HCT116 (cell line): ENCODE data around the gene OSBP2. TPM values are rescaled to one million over a fixed set of nuclear protein-coding genes. Genes with fewer than 3 reads are reported as not detected.

Experiments
- ATAC-seq: fragments of 200-7000 bp; cut with Tn5 transposase; 2 replicates; pipeline ENCODE4 v1.9.1; 2020; ENCODE audit warnings: mild to moderate bottlenecking, moderate library complexity
- BruUV-seq: library from RNA; stranded (reverse); fragments of 400-500 nt; replicated peaks from 2 replicates; lab custom pipeline; 2021; lab: Mats Ljungman, UMichigan
- CTCF ChIA-PET: fragments of 300-600 bp; sonication (Branson Sonifier 250); formaldehyde crosslinking; loops from one replicate; lab custom pipeline; 2021; ENCODE audit warnings: antibody characterized with exemption; lab: Charles Lee
- POLR2A ChIA-PET: fragments of 300-600, 350-600 bp; sonication (Branson Sonifier 250); formaldehyde crosslinking; loops from one replicate; lab custom pipeline; 2021; ENCODE audit warnings: antibody characterized with exemption; lab: Charles Lee
- RAD21 ChIA-PET, 2 experiments: fragments of 300-600 bp; sonication (Branson Sonifier 250); formaldehyde crosslinking; loops; one replicate each; lab custom pipeline; 2023; ENCODE audit warnings: low total read pairs in 2 of 2; ENCODE audit not compliant: uncharacterized antibody in 2 of 2, unreplicated experiment in 2 of 2, low non-redundant PET in 1 of 2; lab: Charles Lee
- DNase-seq: peaks from one replicate; pipeline ENCODE4 v3.0.0-alpha.2; 2010; ENCODE audit warnings: low read depth, low spot score
- H2AFZ ChIP-seq: fragments of 200-600 bp; shearing (Covaris generic), sonication (generic); 2 replicates; pipeline ENCODE4 v1.6.1; 2017; ENCODE audit warnings: low read depth, mixed run types, mixed read lengths, antibody characterized with exemption, low read length; ENCODE audit not compliant: poor library complexity, severe bottlenecking
- H3K27ac ChIP-seq: 2 replicates; pipeline ENCODE4 v1.5.1; 2012; ENCODE audit warnings: low read depth, low read length
- H3K27me3 ChIP-seq: fragments of 200-600 bp; sonication (generic); 2 replicates; pipeline ENCODE4 v1.6.1; 2016; ENCODE audit warnings: mixed run types, low read length, mixed read lengths; ENCODE audit not compliant: insufficient read depth
- H3K36me3 ChIP-seq, 2 experiments: fragments of 200-500 bp in 1 of 2; fragments of 200-600 bp in 1 of 2; sonication (Bioruptor generic) in 1 of 2; sonication (generic) in 1 of 2; 2 replicates each; pipeline versions ENCODE4 v1.5.1 to v1.6.1; 2014 to 2016; ENCODE audit warnings: low read length in 2 of 2, inconsistent platforms in 1 of 2, mixed read lengths in 1 of 2, mixed run types in 1 of 2; ENCODE audit not compliant: insufficient read depth in 2 of 2, control insufficient read depth in 1 of 2
- H3K4me1 ChIP-seq, 2 experiments: fragments of 200-600 bp in 1 of 2; sonication (generic) in 1 of 2; 2 replicates each; pipeline versions ENCODE4 v1.5.1 to v1.6.1; 2012 to 2017; ENCODE audit warnings: low read length in 2 of 2, inconsistent platforms in 1 of 2, mild to moderate bottlenecking in 1 of 2, mixed read lengths in 1 of 2, mixed run types in 1 of 2, moderate library complexity in 1 of 2; ENCODE audit not compliant: insufficient read depth in 2 of 2, control insufficient read depth in 1 of 2
- H3K4me2 ChIP-seq: fragments of 200-600 bp; sonication (generic); 2 replicates; pipeline ENCODE4 v1.6.1; 2017; ENCODE audit warnings: mixed run types, low read length, mixed read lengths
- H3K4me3 ChIP-seq, 2 experiments: fragments of 200-600 bp in 1 of 2; sonication (generic) in 1 of 2; replicated peaks in 1 of 2; 2 replicates each; pipeline ENCODE4 v1.5.1; 2011 to 2016; ENCODE audit warnings: low read length in 2 of 2, control low read depth in 1 of 2, low read depth in 1 of 2, mild to moderate bottlenecking in 1 of 2, mixed read lengths in 1 of 2, mixed run types in 1 of 2
- H3K79me2 ChIP-seq: fragments of 200-600 bp; sonication (generic); 2 replicates; pipeline ENCODE4 v1.6.1; 2017; ENCODE audit warnings: mild to moderate bottlenecking, mixed run types, low read length, moderate library complexity, mixed read lengths; ENCODE audit not compliant: insufficient read depth
- H3K9ac ChIP-seq: fragments of 200-600 bp; sonication (generic); 2 replicates; pipeline ENCODE4 v1.6.1; 2016; ENCODE audit warnings: low read length, mixed read lengths
- H3K9me2 ChIP-seq: fragments of 200-600 bp; sonication (generic), shearing (Covaris generic); 2 replicates; pipeline ENCODE4 v1.6.1; 2017; ENCODE audit warnings: mixed run types, mild to moderate bottlenecking, moderate library complexity; ENCODE audit not compliant: insufficient read depth
- H3K9me3 ChIP-seq, 2 experiments: fragments of 200-500 bp in 1 of 2; fragments of 200-600 bp in 1 of 2; sonication (Bioruptor generic) in 1 of 2; sonication (generic) in 1 of 2; 2 replicates each; pipeline ENCODE4 v1.6.1; 2014 to 2017; ENCODE audit warnings: low read length in 2 of 2, mixed read lengths in 2 of 2, inconsistent platforms in 1 of 2, low read depth in 1 of 2, mild to moderate bottlenecking in 1 of 2, mixed run types in 1 of 2, moderate library complexity in 1 of 2; ENCODE audit not compliant: control insufficient read depth in 1 of 2, insufficient read depth in 1 of 2
- H4K20me1 ChIP-seq: fragments of 200-600 bp; sonication (generic), shearing (Covaris generic); 2 replicates; pipeline ENCODE4 v1.6.1; 2017; ENCODE audit warnings: mixed run types, mild to moderate bottlenecking, moderate library complexity; ENCODE audit not compliant: insufficient read depth
- CBX3 ChIP-seq: IDR thresholded peaks from 2 replicates; pipeline ENCODE4 v1.6.1; 2012; ENCODE audit warnings: low read depth
- FOSL1 ChIP-seq: IDR thresholded peaks from 2 replicates; pipeline ENCODE4 v1.6.1; 2012; ENCODE audit warnings: low read depth
- JUND ChIP-seq: IDR thresholded peaks from 2 replicates; pipeline ENCODE4 v1.6.1; 2012
- POLR2AphosphoS5 ChIP-seq: IDR thresholded peaks from 2 replicates; pipeline ENCODE4 v1.6.1; 2011; ENCODE audit warnings: mild to moderate bottlenecking, low read depth, low read length, moderate library complexity
- SP1 ChIP-seq: IDR thresholded peaks from 2 replicates; pipeline ENCODE4 v1.6.1; 2012; ENCODE audit warnings: low read depth
- SRF ChIP-seq: IDR thresholded peaks from 2 replicates; pipeline ENCODE4 v1.6.1; 2012; ENCODE audit warnings: low read depth
- YY1 ChIP-seq: IDR thresholded peaks from 2 replicates; pipeline ENCODE4 v1.6.1; 2011; ENCODE audit warnings: low read length, low read depth, moderate library complexity, mild to moderate bottlenecking; ENCODE audit not compliant: insufficient replicate concordance; ENCODE audit errors: extremely low read depth
- ZNF274 ChIP-seq: fragments of 200-500 bp; sonication (Bioruptor generic); IDR thresholded peaks from 2 replicates; pipeline ENCODE4 v1.6.1; 2014; ENCODE audit warnings: mild to moderate bottlenecking, low read depth, low read length, inconsistent platforms
- intact Hi-C: fragments of 100-400 bp; cut with micrococcal nuclease; formaldehyde crosslinking; loops from 2 replicates; pipeline ENCODE4 v1.10.0; 2022
- total RNA-seq: library from RNA; stranded (reverse); gene quantifications from one replicate; pipeline ENCODE4 v1.2.1, GENCODE V29; 2021; ENCODE audit not compliant: unreplicated experiment
- TF ChIP-seq, protein P1 (sequence below): IDR thresholded peaks from 2 replicates; pipeline ENCODE4 v1.6.1; 2012; ENCODE audit warnings: low read depth

The OSBP2 gene
- total RNA-seq, 1 experiment from 2014 or later, result 12.9 TPM

GRCh38 chr22:30806391-30806861 lies 111.8 kb downstream of the OSBP2 start:
- DNase-seq, result peak; percentile 66
- Histone ChIP-seq H3K79me2 (no peaks in the 10 kb centered on the region), H3K9me2 (no peaks in the 10 kb centered on the region), H3K36me3 (no peaks in the 10 kb centered on the region), H4K20me1 (no peaks in the 10 kb centered on the region), H3K9ac (peak overlapping the region; percentile 26), H3K9me3 (no peaks in the 10 kb centered on the region), H3K27ac (peak overlapping the region; percentile 48; the same call in 1 of the 2 replicates), H3K4me3 (peak overlapping the region; percentile 19 to 44), H3K4me1 (peaks cover 16 to 76% of the 10 kb centered on the region in 2 experiments), H2AFZ (no peak overlapping the region), H3K27me3 (no peaks in the 10 kb centered on the region), H3K4me2 (peak overlapping the region; percentile 74)
- ChIA-PET CTCF (interaction anchor here (0.9 to 1.8 kb wide), 4 partner anchors 9 to 113 kb away, joined by 3 to 23 read pairs (median 4); no protein-coding TSS in a partner anchor), RAD21 (no interaction called here), POLR2A (interaction anchor here (1.7 kb wide), 1 partner anchor 8 kb away, joined by 3 read pairs; no protein-coding TSS in a partner anchor)
- intact Hi-C loops, result no loop called here
- BruUV-seq, result no TSS peak
- TF ChIP-seq, protein P1, sequence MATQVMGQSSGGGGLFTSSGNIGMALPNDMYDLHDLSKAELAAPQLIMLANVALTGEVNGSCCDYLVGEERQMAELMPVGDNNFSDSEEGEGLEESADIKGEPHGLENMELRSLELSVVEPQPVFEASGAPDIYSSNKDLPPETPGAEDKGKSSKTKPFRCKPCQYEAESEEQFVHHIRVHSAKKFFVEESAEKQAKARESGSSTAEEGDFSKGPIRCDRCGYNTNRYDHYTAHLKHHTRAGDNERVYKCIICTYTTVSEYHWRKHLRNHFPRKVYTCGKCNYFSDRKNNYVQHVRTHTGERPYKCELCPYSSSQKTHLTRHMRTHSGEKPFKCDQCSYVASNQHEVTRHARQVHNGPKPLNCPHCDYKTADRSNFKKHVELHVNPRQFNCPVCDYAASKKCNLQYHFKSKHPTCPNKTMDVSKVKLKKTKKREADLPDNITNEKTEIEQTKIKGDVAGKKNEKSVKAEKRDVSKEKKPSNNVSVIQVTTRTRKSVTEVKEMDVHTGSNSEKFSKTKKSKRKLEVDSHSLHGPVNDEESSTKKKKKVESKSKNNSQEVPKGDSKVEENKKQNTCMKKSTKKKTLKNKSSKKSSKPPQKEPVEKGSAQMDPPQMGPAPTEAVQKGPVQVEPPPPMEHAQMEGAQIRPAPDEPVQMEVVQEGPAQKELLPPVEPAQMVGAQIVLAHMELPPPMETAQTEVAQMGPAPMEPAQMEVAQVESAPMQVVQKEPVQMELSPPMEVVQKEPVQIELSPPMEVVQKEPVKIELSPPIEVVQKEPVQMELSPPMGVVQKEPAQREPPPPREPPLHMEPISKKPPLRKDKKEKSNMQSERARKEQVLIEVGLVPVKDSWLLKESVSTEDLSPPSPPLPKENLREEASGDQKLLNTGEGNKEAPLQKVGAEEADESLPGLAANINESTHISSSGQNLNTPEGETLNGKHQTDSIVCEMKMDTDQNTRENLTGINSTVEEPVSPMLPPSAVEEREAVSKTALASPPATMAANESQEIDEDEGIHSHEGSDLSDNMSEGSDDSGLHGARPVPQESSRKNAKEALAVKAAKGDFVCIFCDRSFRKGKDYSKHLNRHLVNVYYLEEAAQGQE, result peak; percentile 70
- TF ChIP-seq ZNF274 (no peak), YY1 (peak; percentile 16), JUND (peak; percentile 90), SRF (no peak), FOSL1 (peak; percentile 84), POLR2AphosphoS5 (peak; percentile 45; the same call in 1 of the 2 replicates), CBX3 (peak; percentile 60; the same call in 1 of the 2 replicates), SP1 (peak; percentile 78)
- peak; percentile 71 for ATAC-seq
